GM21737 (cell line): ENCODE measurements around the gene NCOA5.
A peak's percentile ranks its signal among the peaks of the same experiment; 100 is the strongest.
"Not testable (repeated sequence)": the region's sequence is repeated elsewhere in the genome, so short reads cannot be mapped to it uniquely, and the experiment has no call there.

Experiments used
- ATAC-seq: cut with Tn5 transposase; IDR thresholded peaks from one replicate; pipeline ENCODE4 v1.9.1; 2021; ENCODE audit warnings: mild to moderate bottlenecking, moderate library complexity; ENCODE audit not compliant: unreplicated experiment

The NCOA5 gene

GRCh38 chr20:46099491-46100287, 9.9 kb upstream of the NCOA5 start:
- ATAC-seq, result no peak

- no peak for ATAC-seq
These were observed 3.8 kb upstream of the NCOA5 start for GRCh38 chr20:46093531-46093930.

- ATAC-seq, result not testable (repeated sequence)
These were observed 2.1 kb upstream of the NCOA5 start for GRCh38 chr20:46091622-46092535.

DNA sequence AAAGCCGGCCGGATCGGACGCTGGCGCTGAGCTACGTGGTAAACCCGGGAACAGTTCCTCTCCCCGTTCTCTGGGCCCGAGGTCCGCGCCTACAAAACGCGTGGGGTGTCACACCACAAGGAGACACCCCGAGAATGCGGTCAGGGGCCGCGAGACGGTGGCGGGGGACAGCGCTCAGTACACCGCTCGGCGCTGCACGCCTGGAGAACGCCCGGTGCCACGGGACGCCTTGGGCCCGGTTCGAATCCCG, 670 bp downstream of the NCOA5 start:
- ATAC-seq, result peak; percentile 25

DNA sequence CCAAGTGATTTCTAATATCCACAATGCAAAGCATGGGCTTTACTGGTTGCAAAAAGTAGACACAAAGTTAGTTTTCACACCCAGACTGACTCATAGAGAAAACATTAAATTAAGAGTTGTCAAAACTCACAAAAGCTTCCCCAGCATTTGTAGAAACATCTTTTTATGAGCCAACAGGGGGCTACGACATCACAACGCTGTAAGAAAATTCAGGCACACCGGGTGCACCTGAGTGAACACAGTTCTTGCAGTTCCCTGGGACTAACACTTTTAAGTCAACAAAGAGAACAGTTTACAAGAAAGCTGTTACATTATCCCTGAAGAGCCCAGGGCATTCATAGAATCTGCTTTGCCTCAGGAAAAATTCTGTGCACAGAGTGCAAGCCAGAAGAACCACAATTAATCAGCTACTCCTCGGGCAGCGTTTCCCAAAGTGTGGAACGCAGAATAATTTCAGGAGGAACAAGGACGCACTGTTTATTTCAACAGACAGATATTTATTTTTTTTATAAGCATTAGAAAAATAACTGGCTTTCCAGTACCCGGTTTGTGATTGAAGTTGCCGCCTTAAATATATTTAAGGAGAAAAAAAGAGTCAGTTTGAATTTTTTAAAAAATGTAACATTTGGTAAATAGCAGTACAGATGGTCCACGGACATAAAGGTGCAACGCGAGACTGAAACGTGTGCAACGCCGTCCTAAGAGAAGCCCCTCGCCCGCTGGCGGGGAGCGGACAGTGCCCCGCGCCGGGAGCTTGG, 1.2 kb downstream of the NCOA5 start:
- no peak for ATAC-seq

DNA sequence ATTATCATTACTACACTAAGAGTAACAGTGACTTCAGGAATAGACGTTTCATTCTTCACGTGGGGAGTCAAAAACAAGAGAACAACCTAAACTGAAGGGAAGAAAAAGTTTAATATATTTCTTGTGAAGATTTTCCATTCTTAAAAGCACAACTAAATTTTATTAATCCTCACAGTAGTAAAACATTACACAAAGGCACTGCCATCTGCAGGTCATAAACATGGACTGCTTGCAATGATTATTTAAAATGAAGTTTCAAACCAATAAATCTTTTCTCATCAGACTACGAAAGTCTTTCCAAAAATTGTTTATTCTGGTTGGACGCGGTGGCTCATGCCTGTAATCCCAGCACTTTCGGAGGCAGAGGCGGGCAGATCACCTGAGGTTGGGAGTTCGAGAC, 2.6 kb downstream of the NCOA5 start:
- no peak for ATAC-seq

DNA sequence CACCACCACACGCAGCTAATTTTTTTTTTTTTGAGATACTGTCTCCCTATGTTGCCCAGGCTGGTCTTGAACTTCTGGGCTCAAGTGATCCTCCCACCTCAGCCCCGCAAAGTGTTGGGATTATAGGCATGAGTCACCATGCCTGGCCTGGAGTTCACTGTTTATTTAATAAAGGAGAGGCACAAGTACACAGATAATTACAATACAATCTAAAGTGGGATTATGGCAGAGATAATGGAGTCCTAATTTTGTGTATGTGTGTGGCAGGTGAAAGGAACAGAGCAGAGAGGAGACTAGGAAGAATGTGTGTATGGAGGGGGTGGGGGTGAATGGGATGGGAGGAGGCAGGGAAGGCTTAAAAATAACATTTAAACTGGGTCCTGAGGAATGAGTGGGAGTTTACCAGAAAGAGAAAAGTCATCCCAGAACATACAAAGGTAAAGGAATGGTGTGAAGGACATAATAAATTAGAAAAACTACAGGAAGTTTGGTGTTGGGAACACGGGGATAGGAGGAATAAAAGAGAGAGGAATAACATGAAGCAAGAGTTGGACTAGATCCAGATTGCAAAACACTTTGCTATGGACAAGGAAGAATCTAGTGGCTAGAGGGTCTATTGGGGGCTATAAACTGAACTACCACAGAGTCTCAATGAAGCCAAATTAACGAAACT, 4.4 kb downstream of the NCOA5 start:
- ATAC-seq, result no peak

DNA sequence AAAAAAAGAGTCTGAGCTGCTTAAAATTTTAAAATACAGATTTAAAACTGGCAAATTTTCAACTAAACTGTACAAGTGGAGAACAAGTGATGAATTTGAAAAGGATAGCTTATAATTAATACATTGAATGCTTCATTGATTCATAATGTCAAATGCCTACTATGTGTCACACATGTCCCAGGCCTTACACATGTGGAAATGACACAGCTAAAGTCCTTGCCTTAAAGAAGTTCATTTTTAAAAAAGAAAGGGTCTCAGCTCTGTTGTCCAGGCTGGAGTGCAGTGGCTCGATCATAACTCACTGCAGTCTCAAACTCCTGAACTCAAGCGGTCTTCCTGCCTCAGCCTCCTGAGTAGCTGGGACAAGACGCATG, 5.0 kb downstream of the NCOA5 start:
- no peak for ATAC-seq

DNA sequence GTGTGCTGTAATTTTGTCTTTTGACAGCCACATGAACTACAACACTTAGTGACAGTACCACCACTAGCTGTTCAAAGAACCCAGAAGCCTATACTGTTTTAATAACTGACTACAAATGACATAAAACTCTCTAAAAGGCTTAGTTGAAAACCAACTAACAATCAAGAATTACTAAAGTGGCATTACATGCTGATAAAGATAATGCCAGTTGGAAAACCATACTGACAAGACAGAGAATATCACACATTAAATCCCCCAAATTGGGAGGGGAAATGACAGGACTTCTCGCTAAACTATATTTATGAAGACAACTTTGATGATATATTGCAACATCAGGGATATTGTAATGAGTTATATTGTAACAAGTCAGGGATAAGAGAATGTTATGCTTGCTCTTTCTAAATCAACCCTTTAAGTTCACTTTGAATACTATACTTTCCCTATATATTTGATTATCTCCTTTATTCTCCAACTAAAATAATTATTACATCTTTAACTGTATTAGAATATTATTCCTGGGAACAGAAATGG, 6.2 kb downstream of the NCOA5 start:
- no peak for ATAC-seq

- ATAC-seq, result no peak
These were observed 6.7 kb downstream of the NCOA5 start for GRCh38 chr20:46083101-46083500.

GRCh38 chr20:46081074-46081473, 8.7 kb downstream of the NCOA5 start:
- ATAC-seq, result no peak

DNA sequence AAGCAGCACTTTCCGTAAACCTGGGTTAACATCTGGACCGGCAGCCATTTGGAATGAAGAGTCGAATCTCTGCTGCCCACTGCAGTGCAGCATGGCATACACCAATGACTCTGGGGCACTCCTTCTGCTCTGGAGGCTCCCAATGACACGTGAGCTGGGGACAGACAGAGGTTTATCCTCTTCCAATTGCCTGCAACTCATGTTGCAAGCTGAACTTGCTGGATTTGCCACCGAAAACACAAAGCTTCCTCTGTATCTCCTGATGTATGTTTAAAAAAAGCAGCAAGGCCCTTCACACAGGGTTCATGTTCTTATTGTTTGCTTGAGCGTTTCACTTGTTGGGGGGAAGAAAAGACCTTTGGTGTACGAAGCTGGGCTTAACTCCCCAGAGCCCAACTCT, 10.8 kb downstream of the NCOA5 start:
- no peak for ATAC-seq

- no peak for ATAC-seq
These were observed 12.0 kb downstream of the NCOA5 start for GRCh38 chr20:46077642-46078305.

GRCh38 chr20:46076806-46077205, 13.0 kb downstream of the NCOA5 start:
- ATAC-seq, result no peak

DNA sequence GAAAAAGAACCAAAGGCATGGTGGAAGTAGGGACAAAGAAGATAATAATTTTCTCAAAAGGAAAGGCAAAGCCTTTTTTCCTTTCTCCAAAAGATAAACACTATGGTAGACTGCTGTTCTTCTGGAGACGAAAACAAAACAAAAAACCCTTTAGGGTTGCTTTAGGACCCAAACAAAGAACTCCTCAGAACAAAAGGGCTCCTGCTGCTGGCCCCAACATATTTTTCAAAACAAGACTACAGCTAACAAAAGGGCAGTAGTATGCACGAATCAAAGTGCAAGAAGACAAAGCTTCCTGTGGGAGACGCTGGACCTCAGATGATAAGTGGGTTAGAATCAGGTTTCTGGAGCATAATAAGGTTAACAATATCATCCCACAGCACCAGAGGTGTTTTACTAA, 15.8 kb downstream of the NCOA5 start:
- no peak for ATAC-seq

GRCh38 chr20:46073443-46073842, 16.3 kb downstream of the NCOA5 start:
- no peak for ATAC-seq

- no peak for ATAC-seq
These were observed 16.7 kb downstream of the NCOA5 start for GRCh38 chr20:46073024-46073423.

DNA sequence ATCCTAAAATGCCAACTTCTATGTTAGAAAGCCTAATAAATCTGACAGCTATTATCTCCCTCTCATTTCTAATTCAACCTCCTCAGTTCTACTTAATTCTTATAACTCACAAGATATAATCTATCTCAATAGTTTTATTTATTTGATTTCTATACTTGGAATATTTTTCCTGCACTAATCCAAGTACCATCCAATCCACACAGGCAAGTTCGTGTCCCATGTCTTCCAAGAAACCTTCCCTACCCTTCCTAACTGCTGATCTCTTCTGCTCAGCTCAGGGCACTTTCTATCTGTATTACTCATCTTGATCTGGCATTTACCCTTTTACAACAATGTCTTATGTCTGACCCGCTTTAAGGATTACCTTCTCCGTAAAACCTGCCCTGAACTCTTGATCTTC, 18.2 kb downstream of the NCOA5 start:
- no peak for ATAC-seq

DNA sequence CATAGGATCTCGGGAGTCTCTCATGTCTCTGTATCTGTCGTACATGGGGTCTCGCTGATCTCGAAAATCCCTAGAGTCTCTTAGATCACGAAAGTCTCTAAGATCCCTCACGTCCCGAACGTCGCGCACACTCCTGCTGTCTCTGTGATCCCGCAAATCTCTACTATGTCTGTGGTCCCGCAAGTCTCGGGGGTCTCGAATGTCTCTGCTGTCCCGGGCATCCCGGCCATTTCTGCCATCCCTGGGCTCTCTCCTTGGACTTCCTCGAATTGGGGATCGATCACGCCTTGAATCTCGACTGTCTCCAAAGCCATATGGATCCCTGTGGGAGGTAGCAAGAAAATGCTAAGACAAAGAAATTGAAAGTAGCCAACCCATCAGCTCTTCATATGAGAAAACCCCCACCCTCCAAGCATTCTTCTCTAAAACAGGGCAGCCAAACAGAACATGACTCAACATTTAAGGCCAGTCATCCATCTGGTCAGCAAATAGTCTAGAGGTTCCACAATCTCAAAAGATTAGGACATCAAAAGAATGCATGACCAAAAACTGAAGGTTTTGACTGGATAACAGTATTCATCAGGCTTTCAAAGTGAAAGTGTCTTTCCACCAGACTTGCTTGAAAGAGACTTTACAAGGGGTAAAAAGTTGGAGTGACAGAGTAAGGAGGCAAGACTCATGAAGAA, 19.4 kb downstream of the NCOA5 start:
- ATAC-seq, result no peak

DNA sequence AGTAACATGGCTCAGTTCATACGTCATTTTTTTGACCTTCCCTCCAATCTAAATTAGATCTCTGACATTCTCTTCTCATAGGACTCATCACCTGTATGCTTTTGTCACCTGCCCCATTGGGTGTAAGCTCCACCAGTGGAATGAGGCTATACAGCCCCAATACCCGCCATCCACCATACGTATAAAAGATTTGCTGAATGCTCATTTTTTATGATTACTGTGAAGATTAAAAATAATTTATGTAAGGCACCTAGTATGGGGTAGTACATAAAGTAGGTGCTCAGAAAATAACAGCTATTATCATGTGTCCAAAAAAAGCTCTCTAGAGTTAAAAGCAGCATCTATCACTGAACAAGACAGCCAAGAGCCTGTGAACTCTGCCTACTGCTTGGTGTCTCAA, 24.1 kb downstream of the NCOA5 start:
- no peak for ATAC-seq
